HG02588 (cell line): Measurements from ENCODE around the gene VWA2.

Source experiments
- ATAC-seq: cut with Tn5 transposase; IDR thresholded peaks from one replicate; pipeline ENCODE4 v1.9.1; 2021; ENCODE audit warnings: mild to moderate bottlenecking, moderate library complexity; ENCODE audit not compliant: unreplicated experiment

The VWA2 gene

DNA sequence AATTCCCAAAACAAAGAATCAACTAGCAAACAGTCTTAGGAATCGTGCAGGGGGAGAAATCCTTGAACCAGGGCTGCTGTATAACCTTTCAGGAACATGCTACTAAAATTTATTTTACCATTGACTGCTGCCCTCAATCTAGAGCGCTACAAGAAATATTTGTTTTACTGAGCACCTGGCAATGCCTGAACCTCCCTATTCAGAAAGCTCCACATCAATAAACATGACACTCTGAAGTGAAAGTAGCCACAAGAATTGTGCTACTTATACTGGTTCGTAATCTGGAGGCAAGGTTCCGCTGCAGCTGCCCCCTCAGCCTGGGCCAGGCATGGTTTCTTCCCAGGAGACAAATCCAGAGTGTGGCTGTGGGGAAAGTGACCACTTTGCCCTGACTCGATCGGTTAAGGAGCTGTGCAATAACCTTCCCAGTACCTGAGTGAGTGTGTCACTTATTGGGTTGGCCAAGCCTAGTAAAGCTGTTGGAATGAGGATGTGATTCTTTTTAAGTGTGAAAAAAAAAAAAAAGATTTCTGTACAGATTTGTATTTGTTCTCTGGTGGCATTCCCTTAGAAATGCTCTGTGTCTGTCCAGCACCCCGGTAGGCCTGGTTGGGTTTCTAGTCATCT, 7.7 kb downstream of the VWA2 start:
- no peak for ATAC-seq

DNA sequence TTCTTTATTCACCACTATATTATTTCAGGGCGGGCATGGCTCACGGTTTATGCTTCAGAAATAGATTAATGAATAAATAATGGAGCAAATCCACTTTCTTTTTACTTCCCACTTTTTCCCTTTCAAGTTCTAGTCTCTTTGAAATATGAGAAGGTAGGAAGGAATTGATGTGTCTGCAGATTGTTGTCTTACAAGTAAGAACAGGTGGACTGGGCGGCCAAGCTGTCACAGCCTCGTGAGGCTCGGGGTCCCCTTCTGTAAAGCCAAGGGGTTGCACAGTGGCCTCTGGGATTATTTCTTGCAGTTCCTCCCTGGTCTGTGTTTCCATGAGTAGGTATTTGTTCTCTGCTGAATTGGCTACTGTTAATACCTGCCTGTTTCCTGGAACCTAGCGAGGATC, 11.2 kb downstream of the VWA2 start:
- no peak for ATAC-seq

DNA sequence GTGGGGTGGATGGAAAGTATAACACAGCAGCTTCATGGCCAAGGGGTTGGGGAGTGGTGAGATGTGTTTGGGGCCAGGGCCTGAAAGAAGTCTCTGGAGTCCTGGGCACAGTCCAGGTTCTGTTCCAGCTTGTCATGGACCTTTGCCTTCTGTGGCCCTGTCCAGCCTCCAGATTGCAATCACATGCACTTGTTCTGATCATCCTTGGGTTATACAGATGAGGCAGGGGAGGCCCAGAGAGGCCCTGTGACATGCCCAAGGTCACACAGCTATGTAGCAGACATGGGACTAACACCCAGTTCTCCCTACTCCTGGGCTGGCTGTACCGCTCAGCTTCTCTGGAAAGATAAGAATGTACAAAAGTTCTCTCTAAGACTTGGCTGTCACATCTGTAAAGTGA, 11.7 kb downstream of the VWA2 start:
- no peak for ATAC-seq

DNA sequence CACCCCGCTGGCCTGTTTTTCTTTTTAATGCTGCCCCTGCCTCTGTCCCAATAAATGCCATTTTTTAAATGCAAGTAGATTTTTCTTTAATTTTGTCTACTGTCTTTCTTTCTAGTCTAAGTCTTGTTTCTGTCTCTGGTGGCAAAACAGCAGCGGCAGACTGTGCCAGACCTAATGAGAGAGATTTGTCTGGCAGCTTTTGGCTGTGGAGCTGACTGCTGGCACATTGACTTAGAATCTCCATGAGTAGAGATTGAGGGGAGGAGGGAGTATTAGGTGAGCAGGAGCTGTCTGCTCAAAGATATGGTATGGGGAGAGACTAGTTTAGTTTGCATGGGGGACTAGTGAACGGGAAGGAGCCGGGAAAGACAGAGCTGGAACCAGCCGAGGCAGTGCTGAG, 13.0 kb downstream of the VWA2 start:
- ATAC-seq: no peak

DNA sequence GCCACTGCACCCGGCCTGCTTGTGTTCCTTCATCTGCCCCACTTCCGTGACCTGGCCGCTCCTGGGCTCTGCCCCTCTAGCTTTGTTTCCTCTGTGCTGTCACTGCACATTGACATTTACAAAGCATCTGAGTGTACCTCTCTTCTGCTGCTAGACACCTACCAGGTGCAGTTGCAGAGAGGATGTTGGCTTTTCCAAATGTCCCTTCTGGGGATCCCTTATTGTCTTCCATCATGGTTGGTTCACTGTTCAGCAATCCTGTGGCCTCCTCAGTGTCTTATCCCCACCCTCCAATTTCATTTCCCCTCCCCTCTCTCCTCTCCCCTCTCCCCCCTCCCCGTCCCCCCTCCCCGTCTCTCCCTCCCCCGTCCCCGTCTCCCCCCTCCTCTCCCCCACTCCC, 13.8 kb downstream of the VWA2 start:
- no peak for ATAC-seq

DNA sequence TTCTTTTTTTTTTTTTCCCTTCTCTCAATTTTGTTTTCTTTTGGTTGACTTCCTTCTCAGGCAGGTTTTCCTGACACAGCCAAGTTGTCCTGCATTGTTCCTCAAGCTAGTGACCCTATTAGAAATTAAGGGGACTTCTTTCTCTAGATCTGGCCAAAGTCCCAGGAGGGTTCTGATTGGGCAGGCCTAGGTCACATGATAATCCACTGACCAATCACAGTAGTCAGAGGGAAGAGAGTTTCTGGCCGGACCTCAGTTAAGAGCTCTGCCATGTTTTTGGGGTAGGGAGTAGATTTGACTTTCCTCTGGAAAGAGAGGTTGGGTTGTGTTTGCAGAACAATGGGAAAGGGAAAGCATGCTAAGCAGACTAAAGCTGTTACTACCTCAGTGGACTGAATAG, 16.2 kb downstream of the VWA2 start:
- no peak for ATAC-seq

DNA sequence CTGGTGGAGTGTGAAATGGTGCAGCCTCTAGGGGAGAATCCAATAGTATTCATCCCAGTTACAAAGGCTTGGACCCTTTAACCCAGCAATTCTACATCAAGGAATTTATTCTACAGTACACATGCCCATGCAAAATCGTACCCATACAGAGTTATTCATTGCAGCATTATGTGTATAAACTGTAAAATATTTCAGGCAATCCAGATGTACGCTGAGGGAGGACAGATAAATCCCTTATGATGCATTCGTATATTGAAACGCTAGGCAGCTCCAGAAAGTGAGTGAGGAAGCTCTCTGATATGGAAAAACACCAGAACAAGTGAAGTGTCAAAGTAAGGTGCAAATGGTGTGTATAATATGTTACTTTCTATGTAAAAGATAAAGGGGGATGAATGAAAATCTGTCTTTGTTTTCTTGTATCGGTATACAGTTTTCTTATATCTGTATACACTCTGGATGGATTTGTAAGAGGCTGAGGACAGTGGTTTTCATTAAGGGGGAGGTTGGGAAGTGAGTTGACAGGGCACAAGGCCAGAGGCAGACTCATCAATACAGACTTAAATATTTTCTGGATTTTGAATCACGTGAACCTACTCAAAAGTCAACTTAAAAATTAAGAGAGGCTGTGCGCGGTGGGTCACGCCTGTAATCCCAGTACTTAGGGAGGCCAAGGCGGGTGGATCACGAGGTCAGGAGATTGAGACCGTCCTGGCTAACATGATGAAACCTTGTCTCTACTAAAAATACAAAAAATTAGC, 17.1 kb downstream of the VWA2 start:
- ATAC-seq: no peak

DNA sequence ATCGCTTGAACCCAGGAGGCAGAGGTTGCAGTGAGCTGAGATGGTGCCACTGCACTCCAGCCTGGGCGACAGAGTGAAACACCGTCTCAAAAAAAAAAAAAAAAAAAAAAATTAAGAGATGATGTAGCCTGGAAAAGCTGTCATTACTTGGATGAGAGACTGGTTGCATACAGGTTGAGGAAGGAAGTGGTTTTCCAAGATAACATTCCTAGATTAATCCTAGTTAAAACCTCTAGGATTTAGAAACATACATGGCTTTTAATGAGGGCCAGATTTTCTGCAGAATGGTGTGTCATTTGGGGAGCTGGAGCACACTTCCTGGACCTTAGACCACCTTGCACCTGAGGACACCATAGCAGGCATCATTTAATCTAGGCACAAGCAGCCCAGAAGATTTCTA, 17.8 kb downstream of the VWA2 start:
- ATAC-seq: no peak

DNA sequence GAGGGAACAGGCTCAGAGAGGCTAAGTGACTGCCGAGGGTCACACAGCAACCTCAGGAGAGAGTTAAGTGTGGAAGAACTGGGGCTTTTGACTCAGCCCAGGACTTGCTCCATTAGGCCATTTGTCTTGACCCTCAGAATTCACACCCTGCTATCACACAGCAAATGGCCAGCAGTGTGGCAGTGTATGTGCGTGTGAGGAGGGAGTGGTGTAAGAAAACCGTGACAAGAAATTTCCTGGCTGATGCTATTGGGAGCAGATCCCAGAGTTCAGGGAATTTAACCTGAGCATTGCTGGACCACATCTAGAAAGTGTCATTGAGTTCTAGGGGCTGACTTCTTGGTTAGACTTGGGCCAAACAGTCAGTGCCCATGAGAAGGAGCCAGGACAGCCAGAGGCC, 18.4 kb downstream of the VWA2 start:
- ATAC-seq: no peak

DNA sequence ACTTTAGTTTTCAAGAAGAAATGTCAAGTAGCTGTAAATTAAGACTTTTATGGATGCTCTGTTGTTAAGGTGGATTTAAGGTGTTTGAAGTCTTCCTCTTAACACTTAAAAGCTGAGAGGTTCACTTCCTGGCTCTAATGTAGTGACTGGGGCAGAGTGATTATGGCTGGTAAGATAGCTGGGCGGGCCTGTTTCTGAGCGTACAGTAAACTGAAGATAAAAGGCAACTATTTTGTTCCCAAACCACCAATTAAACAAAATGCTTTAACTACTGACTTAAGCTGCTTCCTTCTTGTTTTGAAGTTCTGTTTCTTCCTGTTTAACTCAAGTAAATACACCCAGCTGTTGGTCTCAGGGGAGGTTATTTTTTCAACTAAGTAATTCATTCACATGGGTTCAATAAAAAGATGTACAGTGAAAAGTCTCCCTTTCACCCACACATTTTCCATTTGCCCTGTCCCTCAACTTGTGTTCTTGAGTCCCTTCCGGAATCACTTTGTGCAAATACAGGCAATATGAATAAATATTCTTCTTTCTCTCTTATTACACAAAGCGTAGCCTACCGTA, 19.3 kb downstream of the VWA2 start:
- ATAC-seq: no peak

DNA sequence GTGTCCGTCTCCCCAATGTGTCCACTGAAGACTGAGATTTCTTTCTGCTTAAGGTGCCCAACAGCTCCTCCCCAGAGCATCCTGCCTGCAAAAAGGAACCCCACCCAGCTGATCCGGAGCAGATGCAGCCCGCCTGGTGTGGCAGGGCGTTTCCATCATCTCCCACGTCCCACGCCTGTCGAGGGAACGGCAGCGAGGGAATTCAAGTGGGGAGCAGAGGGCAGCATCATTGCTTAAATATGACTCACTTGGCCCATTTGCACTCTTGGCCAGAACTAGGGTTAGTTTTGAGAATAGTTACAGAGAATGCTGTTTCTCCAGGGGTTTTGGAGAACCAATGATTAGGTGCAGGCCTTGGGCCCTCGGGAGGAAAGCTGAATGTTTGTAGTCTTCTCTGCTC, 20.8 kb downstream of the VWA2 start:
- no peak for ATAC-seq

DNA sequence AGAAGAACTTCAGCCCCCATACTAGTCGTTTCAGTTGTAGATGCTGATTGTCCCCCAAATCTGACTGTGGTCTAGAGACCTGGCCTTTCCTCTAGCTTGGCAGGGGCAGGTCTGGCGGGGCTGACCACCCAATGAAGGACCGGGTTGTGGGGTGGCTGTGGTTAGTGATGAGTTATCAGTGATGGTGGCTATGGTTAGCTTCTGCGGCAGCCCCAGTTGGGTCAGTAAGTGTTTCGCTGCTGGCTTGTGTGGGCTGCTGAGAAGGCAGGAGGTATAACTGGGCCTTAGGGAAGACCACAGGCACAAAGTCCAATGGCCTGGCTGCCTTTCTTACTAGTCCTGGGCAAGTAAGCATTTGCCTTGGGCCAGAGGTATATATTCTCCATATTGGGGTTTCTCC, 21.3 kb downstream of the VWA2 start:
- no peak for ATAC-seq

DNA sequence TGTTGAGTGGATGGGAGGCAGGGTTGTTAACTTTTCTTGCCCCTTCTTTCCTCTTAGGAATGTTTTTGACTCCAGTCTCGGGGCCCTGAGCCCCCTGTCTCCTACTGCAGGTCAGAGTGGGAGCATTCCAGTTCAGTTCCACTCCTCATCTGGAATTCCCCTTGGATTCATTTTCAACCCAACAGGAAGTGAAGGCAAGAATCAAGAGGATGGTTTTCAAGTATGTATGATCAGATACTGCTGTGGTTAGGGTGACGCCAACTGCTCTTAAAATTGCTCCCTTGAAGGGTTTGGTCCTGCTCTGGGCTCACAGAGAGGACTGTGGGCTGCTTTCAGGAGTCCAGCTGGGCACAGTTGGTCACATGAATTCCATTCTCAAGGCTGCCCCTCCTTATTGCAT, 22.0 kb downstream of the VWA2 start:
- no peak for ATAC-seq

DNA sequence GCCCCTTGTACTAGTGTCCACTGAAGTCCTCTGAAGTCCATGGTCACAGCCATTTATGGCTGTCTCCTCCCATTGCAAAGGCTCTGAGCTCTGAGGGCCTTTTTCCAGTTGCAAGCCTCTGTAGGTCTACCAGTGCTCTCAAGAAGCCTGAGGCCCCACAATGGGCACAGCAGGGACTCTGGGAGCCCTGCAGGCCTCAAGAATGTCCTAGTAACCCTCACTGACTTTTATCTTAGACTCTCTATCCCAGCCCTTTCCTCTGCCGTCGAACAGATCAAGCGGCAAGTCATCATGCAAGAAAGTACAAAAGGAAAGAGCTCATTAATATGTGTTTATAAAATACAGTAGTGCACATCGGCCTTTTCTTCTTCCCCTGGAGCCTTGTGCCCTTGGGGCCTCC, 23.4 kb downstream of the VWA2 start:
- no peak for ATAC-seq

DNA sequence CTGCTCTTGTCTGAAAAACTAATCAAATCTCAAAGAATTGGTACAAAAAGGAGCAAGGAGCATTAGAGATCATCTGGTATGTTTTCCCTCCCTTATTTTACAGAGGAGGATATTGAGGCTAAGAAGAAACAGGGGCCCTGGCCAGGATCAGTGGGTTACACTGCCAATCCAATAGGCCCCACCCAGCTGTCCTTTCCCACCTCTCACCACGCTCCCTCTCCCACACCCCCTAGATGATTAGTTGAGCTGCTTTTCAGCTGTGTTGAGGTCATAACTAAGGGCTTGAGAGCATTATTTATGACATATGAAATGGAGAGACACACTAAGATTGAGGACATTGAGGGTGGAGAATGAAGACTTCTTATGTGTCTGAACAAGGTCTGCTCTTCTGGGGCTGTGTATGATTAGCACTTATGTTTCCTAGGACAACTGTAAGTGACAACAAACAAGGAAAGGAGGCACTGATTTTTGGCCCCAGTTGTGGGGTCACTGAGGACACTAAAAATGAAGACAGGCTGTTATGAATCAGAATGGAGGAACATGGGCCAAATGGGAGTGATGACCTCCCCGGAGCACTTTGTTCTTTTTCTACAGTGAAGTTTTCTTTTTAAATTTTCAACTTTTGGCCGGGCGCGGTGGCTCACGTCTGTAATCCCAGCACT, 26.5 kb downstream of the VWA2 start:
- no peak for ATAC-seq

DNA sequence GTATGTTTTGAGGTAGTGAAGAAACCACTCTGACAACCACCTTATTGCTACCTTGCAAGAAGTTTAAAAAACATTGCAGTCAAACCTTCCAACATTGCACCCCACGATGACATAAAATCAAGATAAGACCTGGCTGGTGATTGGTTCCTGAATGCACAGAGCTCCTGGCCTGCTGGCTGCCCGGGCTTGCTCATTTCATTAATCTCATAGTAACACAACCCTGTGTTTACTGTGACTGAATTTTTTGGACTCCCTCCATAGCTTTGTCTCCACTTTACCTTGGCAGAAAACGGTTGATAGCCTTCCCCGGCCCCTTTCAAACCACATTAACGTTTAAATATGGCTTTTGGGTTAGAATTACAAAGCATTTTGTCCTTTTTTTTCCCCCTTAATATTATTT, 27.5 kb downstream of the VWA2 start:
- no peak for ATAC-seq

DNA sequence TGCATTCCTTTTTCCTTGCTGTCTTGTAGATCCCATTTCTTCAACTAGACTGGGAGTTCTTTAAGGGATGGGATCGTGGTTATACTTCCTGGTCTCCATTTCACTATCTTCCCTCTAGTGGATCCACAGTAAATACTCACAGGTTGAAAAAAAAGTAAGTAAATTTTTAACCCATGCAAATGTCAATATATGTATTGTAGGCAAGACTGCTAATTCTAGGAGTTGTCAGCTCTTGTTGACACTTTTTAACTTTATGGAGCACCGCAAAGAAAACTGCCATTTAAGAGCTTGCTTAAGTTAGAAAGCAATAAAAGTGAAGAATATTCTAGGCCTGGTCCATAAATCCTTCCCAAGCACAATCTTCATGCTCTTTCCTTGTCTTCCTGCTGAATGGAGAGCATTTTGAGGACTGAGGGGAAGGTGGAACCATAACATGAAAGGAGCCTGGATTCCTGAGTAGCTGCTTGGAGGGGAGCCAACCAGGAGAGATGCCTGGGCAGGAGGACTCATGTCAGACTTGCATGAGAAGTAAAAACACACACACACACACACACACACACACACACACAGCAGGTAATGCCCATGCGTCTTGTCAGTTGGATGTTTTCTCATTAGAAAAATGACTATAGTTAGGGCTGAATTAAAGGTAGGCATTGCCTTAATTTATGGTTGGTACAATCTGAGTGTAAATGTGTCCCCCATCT, 32.2 kb downstream of the VWA2 start:
- no peak for ATAC-seq

DNA sequence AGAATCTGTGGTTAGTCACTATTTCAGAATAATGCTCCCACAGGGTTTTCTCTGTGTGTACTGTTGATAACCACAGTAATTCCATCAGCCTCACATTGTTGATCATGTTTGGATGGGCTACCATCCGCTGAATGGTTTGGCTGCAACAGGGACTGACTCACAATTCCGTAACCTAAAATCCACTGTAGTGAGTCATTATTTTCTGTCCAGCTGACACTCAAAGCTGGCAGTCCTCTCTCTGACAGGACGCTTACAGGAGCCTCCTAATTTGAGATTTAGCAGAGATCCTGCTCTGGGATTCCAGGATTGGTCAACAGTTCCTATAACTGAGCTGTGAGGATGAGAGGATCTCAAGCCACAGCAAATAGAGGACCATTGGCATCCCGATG, 32.7 kb downstream of the VWA2 start:
- ATAC-seq: no peak

DNA sequence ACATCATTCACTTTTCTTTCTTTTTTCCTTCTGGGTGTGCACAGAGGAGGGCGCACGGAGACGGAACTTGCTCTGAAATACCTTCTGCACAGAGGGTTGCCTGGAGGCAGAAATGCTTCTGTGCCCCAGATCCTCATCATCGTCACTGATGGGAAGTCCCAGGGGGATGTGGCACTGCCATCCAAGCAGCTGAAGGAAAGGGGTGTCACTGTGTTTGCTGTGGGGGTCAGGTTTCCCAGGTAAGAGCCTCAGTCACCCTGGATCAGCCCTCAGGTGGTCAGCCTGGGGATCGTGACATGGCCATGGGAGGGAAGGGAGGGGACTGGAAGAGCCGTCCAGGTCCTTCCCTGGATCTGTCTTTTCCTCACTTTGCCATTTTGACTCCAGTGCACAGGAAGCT, 33.6 kb downstream of the VWA2 start:
- ATAC-seq: no peak

DNA sequence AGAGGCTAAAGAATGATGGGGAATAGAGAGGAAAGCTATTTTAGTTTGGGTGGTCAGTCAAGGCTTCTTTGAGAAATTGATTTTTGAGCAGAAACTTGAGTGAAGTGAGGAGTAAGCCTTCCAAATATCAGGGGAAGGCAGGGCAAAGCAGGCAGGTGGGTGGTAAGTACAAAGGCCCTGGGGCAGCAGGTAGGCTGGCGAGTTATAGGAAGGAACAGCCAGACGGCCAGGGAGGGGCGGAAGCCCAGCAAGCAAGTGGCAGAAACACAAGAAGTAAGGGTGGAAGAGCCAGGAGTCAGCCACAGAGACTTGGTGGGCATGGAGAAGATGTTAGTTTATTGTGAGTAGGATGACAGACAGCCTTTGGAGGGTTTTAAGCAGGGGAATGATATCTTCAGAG, 34.9 kb downstream of the VWA2 start:
- no peak for ATAC-seq

DNA sequence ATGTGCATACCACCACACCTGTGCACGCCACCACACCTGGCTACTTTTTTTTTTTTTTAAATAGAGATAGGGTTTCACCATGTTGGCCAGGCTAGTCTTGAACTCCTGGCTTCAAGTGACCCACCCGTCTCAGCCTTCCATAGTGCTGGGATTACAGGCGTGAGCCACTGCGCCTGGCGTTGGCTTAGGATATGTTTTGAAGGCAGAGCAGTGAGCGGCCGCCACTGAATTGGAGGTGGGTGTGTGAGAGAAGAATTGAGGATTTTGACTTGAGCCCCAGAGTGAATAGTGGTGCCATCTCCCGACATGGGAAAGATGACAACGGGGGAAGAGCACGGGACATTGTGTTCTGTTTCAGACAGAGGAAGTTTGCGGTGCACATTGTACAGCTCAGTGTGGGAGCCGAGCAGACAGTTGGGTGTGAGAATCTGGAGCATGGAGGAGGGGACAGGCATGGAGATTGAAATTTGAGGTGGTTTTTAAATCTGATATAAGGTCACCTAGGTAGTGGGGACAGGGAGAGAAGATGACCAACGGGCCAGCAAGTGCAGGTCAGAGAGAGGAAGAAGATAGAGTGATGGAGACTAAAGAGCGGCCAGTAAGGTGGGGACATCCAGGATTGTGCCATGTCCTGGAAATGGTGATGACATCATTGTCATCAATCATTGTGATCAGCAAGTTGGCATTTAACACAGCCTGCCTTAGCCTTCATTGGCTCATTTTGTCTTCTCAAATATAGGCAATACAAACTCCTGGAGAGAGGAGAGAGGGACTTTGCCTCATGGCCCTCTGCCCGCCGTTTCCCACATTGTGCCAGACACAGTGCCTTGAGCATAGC, 35.8 kb downstream of the VWA2 start:
- no peak for ATAC-seq
